BE2C (cell line): ENCODE measurements around the gene ATP9B.

Experiments
- DNase-seq: peaks from one replicate; pipeline ENCODE4 v3.0.0-alpha.2; 2020
- H3K27me3 ChIP-seq: fragments of 250-450 bp; sonication (Bioruptor Pico); 2 replicates; pipeline ENCODE4 v1.5.1; 2020; ENCODE audit warnings: mild to moderate bottlenecking
- H3K36me3 ChIP-seq: fragments of 250-450 bp; sonication (Bioruptor Pico); 2 replicates; pipeline ENCODE4 v1.5.1; 2020; ENCODE audit warnings: mild to moderate bottlenecking
- H3K4me1 ChIP-seq: fragments of 250-450 bp; sonication (Bioruptor Pico); 2 replicates; pipeline ENCODE4 v1.5.1; 2020
- H3K4me3 ChIP-seq: 2 replicates; pipeline ENCODE4 v1.5.1; 2011; ENCODE audit warnings: low read depth, low read length
- H3K9me3 ChIP-seq: fragments of 250-450 bp; sonication (Bioruptor Pico); 2 replicates; pipeline ENCODE4 v1.5.1; 2020
- TF ChIP-seq, protein P1 (sequence below): IDR thresholded peaks from 2 replicates; pipeline ENCODE4 v1.5.1; 2012; ENCODE audit warnings: mild to moderate bottlenecking, low read depth, low read length

Gene ATP9B

DNA sequence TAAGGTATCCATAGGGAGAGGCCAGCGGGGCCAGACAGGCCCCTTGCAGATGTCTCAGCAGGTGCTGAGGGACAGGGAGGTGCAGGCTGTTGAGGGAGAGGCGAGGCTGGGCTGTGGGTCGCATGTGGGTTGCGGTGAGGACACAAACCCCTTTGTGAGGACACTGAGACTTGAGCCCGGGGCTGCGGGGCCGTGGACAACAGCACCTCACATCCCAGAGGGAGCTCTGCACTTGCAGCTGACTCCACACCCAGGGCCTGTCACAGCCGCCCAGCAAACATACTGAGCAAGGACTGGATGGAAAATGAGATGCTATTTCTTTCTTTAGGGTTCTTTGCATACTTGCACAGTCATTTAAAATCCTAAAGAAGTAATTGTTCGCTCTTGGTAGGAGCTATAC lies 231.2 kb downstream of the ATP9B start:
- Histone ChIP-seq H3K4me1 (no peaks in the 10 kb centered on the region), H3K4me3 (no peak overlapping the region), H3K9me3 (no peaks in the 10 kb centered on the region), H3K36me3 (no peaks in the 10 kb centered on the region), H3K27me3 (no peaks in the 10 kb centered on the region)
- no peak for DNase-seq
- TF ChIP-seq, protein P1, sequence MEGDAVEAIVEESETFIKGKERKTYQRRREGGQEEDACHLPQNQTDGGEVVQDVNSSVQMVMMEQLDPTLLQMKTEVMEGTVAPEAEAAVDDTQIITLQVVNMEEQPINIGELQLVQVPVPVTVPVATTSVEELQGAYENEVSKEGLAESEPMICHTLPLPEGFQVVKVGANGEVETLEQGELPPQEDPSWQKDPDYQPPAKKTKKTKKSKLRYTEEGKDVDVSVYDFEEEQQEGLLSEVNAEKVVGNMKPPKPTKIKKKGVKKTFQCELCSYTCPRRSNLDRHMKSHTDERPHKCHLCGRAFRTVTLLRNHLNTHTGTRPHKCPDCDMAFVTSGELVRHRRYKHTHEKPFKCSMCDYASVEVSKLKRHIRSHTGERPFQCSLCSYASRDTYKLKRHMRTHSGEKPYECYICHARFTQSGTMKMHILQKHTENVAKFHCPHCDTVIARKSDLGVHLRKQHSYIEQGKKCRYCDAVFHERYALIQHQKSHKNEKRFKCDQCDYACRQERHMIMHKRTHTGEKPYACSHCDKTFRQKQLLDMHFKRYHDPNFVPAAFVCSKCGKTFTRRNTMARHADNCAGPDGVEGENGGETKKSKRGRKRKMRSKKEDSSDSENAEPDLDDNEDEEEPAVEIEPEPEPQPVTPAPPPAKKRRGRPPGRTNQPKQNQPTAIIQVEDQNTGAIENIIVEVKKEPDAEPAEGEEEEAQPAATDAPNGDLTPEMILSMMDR = no peak

DNA sequence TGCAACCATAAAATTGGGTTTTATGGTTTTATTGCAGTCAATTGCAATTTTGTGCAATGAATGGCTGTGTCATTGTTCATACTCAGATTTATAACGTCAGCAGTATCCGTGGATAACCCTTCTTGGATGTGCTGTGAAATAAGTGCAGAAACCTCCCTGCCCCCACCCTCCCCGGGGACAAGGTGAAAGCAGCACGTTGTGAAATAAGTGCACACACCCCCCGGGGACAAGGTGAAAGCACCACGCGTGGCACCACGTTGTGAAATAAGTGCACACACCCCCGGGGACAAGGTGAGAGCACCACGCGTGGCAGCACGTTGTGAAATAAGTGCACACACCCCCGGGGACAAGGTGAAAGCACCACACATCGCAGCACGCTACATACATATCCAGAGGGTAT lies 232.9 kb downstream of the ATP9B start:
- no peaks in the 10 kb centered on the region for H3K27me3 ChIP-seq
- TF ChIP-seq, protein P1 = no peak
- DNase-seq = no peak
- H3K9me3 ChIP-seq = no peaks in the 10 kb centered on the region
- no peak overlapping the region for H3K4me3 ChIP-seq
- H3K36me3 ChIP-seq = no peaks in the 10 kb centered on the region
- H3K4me1 ChIP-seq = no peaks in the 10 kb centered on the region

DNA sequence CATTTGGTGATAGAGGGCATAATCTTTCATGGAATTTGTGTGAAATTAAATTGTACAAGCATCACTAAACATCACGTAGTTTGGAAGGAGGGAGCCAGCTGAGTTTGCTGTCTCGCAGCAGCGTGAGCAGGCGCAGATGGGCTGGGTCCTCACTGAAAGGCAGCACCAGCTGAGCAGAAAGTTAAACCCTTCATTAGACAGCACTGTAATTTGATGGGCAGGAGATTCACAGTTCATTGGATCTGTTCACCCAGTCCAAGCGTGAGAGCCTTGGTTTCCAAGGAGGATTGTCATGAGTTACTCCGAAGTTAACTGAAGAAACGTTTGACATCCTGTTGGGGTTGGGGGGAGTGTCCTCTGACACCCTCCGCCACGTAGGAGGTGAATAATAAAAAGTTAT lies 236.7 kb downstream of the ATP9B start:
- Histone ChIP-seq H3K4me1 (no peaks in the 10 kb centered on the region), H3K36me3 (no peaks in the 10 kb centered on the region), H3K4me3 (no peak overlapping the region), H3K9me3 (no peaks in the 10 kb centered on the region), H3K27me3 (no peaks in the 10 kb centered on the region)
- no peak for DNase-seq
- TF ChIP-seq, protein P1 = no peak

DNA sequence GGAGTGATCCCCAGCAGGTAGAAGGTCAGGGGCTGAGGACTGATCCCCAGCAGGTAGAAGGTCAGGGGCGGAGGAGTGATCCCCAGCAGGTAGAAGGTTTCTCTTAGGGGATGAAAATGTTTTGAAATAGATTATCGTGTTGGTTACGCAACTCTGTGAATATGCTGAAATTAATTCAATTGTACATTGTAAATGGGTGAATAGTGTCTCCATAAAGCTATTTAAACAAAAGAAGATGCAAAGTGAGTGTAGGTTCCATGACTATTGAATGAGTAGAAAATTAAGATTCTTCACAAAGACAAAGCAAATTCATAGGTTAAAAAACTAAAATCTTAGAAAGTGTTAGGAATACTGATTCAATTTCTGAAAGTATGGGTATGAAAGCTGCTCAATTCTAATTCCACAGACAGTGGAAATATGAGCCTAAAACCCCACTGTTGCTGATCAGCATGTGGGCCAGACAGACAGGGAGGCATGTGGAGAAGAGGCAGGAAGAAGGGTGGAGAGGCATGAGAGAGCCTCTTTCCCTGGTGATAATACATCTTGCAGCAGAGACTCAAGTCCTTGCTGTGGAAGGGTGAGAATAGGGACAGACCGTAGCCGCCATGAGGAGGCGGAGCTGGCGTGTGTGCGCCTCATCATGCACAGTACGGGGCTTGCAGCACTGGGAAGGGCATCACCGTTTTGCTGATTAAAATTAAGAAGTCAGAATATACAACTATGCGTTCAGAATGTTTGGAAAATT lies 240.6 kb downstream of the ATP9B start:
- TF ChIP-seq, protein P1 = no peak
- Histone ChIP-seq H3K4me1 (no peaks in the 10 kb centered on the region), H3K9me3 (no peaks in the 10 kb centered on the region), H3K36me3 (no peaks in the 10 kb centered on the region), H3K27me3 (no peaks in the 10 kb centered on the region), H3K4me3 (no peak overlapping the region)
- no peak for DNase-seq

DNA sequence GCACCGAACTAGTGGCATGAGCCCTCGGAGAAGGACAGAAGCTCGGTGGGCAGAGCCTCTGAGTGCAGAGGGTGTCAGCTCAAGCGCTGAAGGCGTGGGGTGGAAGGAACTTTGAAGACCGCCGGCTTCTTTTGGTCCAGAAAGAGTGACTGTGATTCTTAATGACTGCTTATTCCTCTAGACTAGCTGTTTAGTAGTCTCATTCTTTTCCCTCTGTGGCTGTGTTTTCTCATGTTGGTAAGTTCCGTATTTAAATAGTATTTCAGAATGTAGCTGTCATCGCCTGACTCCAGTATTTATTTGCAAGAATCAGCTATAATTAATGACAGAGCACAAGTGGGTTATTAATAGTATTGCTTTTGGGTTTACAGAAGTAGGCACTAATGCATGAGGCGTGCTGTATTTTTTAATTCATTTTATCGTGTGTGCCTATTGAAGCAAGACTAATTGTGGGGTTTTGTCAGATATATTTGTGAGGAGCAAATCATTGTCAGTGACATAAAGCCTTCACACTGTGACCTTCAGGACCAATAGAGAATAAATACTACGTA lies 245.7 kb downstream of the ATP9B start:
- H3K27me3 ChIP-seq = no peaks in the 10 kb centered on the region
- no peaks in the 10 kb centered on the region for H3K4me1 ChIP-seq
- TF ChIP-seq, protein P1 = no peak
- no peak for DNase-seq
- no peak overlapping the region for H3K4me3 ChIP-seq
- H3K36me3 ChIP-seq = no peaks in the 10 kb centered on the region
- H3K9me3 ChIP-seq = no peaks in the 10 kb centered on the region

DNA sequence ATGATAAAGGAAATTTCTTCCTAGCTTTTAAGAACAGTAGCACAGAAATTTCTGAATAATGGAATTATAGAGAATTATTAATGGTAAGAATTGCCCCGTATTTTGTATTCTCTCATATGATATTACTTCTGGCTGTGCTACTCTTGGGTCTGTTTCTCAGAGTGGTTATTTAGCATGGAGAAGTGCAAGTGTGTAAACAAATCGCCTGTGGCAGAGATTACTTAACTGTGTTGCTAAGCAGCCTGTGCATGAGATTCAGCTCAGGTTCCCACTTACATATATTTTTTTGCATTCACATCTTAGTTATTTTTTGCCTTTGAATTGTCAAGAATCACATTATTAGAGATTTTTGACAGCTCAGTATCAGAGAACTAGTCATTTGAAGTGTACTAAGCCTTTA lies 246.4 kb downstream of the ATP9B start:
- no peaks in the 10 kb centered on the region for H3K4me1 ChIP-seq
- H3K36me3 ChIP-seq = no peaks in the 10 kb centered on the region
- DNase-seq = no peak

More for the DNA sequence above, 246.4 kb downstream of the ATP9B start:
- no peaks in the 10 kb centered on the region for H3K27me3 ChIP-seq
- no peaks in the 10 kb centered on the region for H3K9me3 ChIP-seq
- TF ChIP-seq, protein P1 = no peak
- no peak overlapping the region for H3K4me3 ChIP-seq
